Erythroblast (primary cell): ENCODE results near the gene CPEB4.

ENCODE experiments used
- GATA1 ChIP-seq: IDR thresholded peaks from 2 replicates; pipeline ENCODE4 v1.6.1; 2011; ENCODE audit warnings: low read depth, mild to moderate bottlenecking, control low read depth, low read length, moderate library complexity
- POLR2A ChIP-seq: IDR thresholded peaks from 2 replicates; pipeline ENCODE4 v1.6.1; 2011; ENCODE audit warnings: mild to moderate bottlenecking, low read length

DNA sequence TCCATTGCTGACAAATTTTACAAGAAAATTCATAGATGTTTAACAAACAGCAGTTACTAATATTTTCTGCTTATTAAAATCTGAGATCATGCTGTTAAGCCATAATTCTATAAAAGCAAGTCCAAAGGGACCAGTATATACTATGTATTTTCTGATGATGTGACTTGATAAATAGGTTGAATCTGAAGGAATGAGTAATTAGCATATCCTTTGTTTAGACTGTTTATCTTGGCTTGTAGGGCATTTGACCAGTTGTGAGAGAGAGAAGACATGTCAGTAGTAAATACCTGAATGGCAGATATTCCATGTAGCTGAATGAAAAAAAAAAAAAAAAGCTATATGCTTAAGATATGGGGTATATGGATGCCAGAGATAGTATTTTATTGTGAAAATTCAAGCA, 14.6 kb downstream of the CPEB4 start:
- TF ChIP-seq POLR2A: no peak
- no peak for TF ChIP-seq GATA1
